Measurements from ENCODE around the gene TSHB.

GRCh38 chr1:114986286-114986685 is 43.3 kb upstream of the TSHB start:
- TF ChIP-seq POLR2AphosphoS5 (IDR thresholded peaks at IDR 0.05) (no peak), EP300 (conservative IDR thresholded peaks at IDR 0.05; ENCODE audit: poor library complexity, severe bottlenecking) (no peak), EZH2 (IDR thresholded peaks at IDR 0.05; ENCODE audit: borderline replicate concordance, insufficient read depth, low read length, poor library complexity, severe bottlenecking) (no peak), CTCF (IDR thresholded peaks at IDR 0.05; ENCODE audit: poor library complexity, severe bottlenecking) (no peak), RAD21 (conservative IDR thresholded peaks at IDR 0.05) (no peak), REST (IDR thresholded peaks at IDR 0.05; ENCODE audit: borderline replicate concordance) (no peak)

All from neural cell (in vitro differentiated cells).